Mucosa of descending colon (tissue), 3 donors: ENCODE data around the gene KRTAP5-1. TPM values are rescaled to one million over a fixed set of nuclear protein-coding genes. Genes with fewer than 3 reads are reported as not detected.

Source experiments
- ATAC-seq: fragments of 200-7000 bp; cut with Tn5 transposase; one replicate; pipeline ENCODE4 v1.9.1; 2020; ENCODE audit warnings: mild to moderate bottlenecking, moderate library complexity
- DNase-seq, 3 donors: peaks; one replicate each; pipeline ENCODE4 v3.0.0-alpha.2; 2020
- H3K36me3 ChIP-seq: fragments of 200-600 bp; one replicate; pipeline ENCODE4 v1.8.0; 2021; ENCODE audit warnings: low read depth, mild to moderate bottlenecking
- H3K4me1 ChIP-seq: fragments of 200-600 bp; one replicate; pipeline ENCODE4 v1.8.0; 2021; ENCODE audit warnings: low read depth, mild to moderate bottlenecking
- H3K4me3 ChIP-seq: fragments of 200-600 bp; one replicate; pipeline ENCODE4 v1.8.0; 2021; ENCODE audit warnings: mild to moderate bottlenecking
- H3K9me3 ChIP-seq: fragments of 200-600 bp; one replicate; pipeline ENCODE4 v1.8.0; 2021; ENCODE audit warnings: mild to moderate bottlenecking
- intact Hi-C, 2 donors: fragments of 100-400 bp; cut with DNase I in 1 of 2; cut with micrococcal nuclease in 1 of 2; formaldehyde crosslinking; loops; one replicate each; pipeline versions ENCODE4 v1.11.0 to v1.11.1; 2022; cut with DNase I, micrococcal nuclease
- total RNA-seq, 3 donors: library from RNA; stranded (reverse); fragmentation: NEBNext Ultra II Directional in 2 of 3; extraction: Animal tissue kit (Norgen Biotek cat#: 25700) in 2 of 3; gene quantifications; one replicate each; pipeline versions ENCODE4 v1.2.1 to v1.2.4, GENCODE V29; 2021 to 2023
- TF ChIP-seq, protein P1 (sequence below): fragments of 200-600 bp; IDR thresholded peaks from one replicate; pipeline ENCODE4 v1.8.0; 2022; ENCODE audit warnings: antibody characterized with exemption, mild to moderate bottlenecking
- donor health status: DM: no; HTN: no; CAD: no; lungs with moderate emphysema.
- donor health status: DM: no; HTN: no; CAD: no.
- donor health status: DM: no; HTN: yes; CAD: no.

KRTAP5-1 gene
- total RNA-seq, 3 donors from 2014 or later = not detected

DNA sequence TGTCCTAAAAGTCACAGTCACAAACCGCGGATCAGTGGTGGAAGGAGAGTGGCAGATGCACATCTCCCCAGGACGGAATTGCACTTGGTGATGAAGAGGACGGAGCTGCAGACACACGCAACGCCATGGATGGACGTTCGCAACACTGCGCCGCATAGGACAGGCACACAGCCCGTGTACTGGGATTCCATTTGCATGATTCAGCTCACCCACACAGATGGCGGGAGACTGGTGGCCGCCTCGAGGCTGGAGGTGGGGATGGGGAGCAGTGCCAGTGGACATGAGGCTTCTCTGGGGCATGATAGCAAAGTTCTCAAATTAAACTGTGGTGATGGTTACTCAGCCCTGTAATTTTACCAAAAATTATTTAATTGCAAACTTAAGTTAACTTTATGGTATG is 50.4 kb downstream of the KRTAP5-1 start:
- Histone ChIP-seq H3K9me3 (no peaks in the 10 kb centered on the region), H3K4me1 (peaks cover 3% of the 10 kb centered on the region), H3K36me3 (no peaks in the 10 kb centered on the region), H3K4me3 (no peak overlapping the region)
- DNase-seq = no peak
- ATAC-seq = no peak
- TF ChIP-seq, protein P1, sequence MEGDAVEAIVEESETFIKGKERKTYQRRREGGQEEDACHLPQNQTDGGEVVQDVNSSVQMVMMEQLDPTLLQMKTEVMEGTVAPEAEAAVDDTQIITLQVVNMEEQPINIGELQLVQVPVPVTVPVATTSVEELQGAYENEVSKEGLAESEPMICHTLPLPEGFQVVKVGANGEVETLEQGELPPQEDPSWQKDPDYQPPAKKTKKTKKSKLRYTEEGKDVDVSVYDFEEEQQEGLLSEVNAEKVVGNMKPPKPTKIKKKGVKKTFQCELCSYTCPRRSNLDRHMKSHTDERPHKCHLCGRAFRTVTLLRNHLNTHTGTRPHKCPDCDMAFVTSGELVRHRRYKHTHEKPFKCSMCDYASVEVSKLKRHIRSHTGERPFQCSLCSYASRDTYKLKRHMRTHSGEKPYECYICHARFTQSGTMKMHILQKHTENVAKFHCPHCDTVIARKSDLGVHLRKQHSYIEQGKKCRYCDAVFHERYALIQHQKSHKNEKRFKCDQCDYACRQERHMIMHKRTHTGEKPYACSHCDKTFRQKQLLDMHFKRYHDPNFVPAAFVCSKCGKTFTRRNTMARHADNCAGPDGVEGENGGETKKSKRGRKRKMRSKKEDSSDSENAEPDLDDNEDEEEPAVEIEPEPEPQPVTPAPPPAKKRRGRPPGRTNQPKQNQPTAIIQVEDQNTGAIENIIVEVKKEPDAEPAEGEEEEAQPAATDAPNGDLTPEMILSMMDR = no peak
- intact Hi-C loops = no loop called here

Other genes with a start within 250 kb of the KRTAP5-1 start
- 1 to 10 TPM in 1 of 3 donors, under 1 TPM in 2; 0.58 to 4.3 (median 0.60) TPM for gene BRSK2, start 195.3 kb downstream of the KRTAP5-1 start, total RNA-seq
- 100 to 1,000 TPM in 1 of 3 donors, 10 to 100 TPM in 2; 54.9 to 108 (median 61.5) TPM for gene MOB2, start 98.5 kb downstream of the KRTAP5-1 start, total RNA-seq
- 10 to 100 TPM; 28.2 to 31.7 (median 28.5) TPM for gene DUSP8, start 13.0 kb downstream of the KRTAP5-1 start, total RNA-seq
- gene KRTAP5-2, start 13.0 kb upstream of the KRTAP5-1 start, total RNA-seq = not detected
- gene KRTAP5-3, start 23.2 kb upstream of the KRTAP5-1 start, total RNA-seq = not detected
- gene KRTAP5-4, start 36.9 kb upstream of the KRTAP5-1 start, total RNA-seq = not detected
- gene KRTAP5-5, start 44.5 kb upstream of the KRTAP5-1 start, total RNA-seq = 1 to 10 TPM in 1 of 3 donors, under 1 TPM in 2; 0.32 to 1.6 (median 0.75) TPM
- not detected for gene KRTAP5-6, start 111.9 kb upstream of the KRTAP5-1 start, total RNA-seq
- gene IFITM10, start 165.3 kb upstream of the KRTAP5-1 start, total RNA-seq = 1 to 10 TPM in 2 of 3 donors, under 1 TPM in 1; 0.46 to 2.8 (median 1.9) TPM
- gene CTSD, start 178.6 kb upstream of the KRTAP5-1 start, total RNA-seq = 1,000 to 10,000 TPM in 2 of 3 donors, 100 to 1,000 TPM in 1; 631 to 1,107 (median 1,007) TPM
- 1 to 10 TPM in 2 of 3 donors, under 1 TPM in 1; 0.98 to 2.4 (median 2.1) TPM for gene SYT8, start 249.7 kb upstream of the KRTAP5-1 start, total RNA-seq